A549 (cell line): ENCODE data around the gene COL24A1. TPM values are rescaled to one million over a fixed set of nuclear protein-coding genes. Genes with fewer than 3 reads are reported as not detected.

ENCODE experiments used
- ATAC-seq, 2 experiments: fragments of 200-7000 bp in 1 of 2; fragments of >200 bp in 1 of 2; cut with Nextera tagmentation in 1 of 2; cut with Tn5 transposase in 1 of 2; 3 replicates each; pipeline versions ENCODE4 v1.8.0 to v1.9.1; 2018 to 2020; ENCODE audit warnings: mild to moderate bottlenecking in 1 of 2, moderate library complexity in 1 of 2
- CTCF ChIA-PET: fragments of 300-600 bp; sonication (Branson Sonifier 250); formaldehyde crosslinking; extraction: SDS; loops from one replicate; lab custom pipeline; 2021; ENCODE audit warnings: antibody characterized with exemption, inconsistent platforms; lab: Yijun Ruan, JAX
- POLR2A ChIA-PET: fragments of 350-600 bp; formaldehyde crosslinking; extraction: SDS; loops from one replicate; lab custom pipeline; 2021; ENCODE audit warnings: antibody characterized with exemption, inconsistent platforms; lab: Yijun Ruan, JAX
- DNase-seq, 2 experiments: peaks; one replicate each; pipeline versions ENCODE4 v3.0.0 to v3.0.0-alpha.2; 2011 to 2016; ENCODE audit warnings: low read depth in 1 of 2, low spot score in 1 of 2
- FAIRE-seq: peaks from 2 replicates; lab custom pipeline; 2011; peaks lifted over from hg19 to GRCh38; lab: Jason Lieb, UNC
- H3K27ac ChIP-seq, 2 experiments: fragments of >200 bp; sonication (Bioruptor Twin); formaldehyde crosslinking; 3 replicates each; pipeline ENCODE4 v1.5.1; 2016 to 2017
- H3K4me1 ChIP-seq: fragments of >200 bp; sonication (Bioruptor Twin); formaldehyde crosslinking; 3 replicates; pipeline ENCODE4 v1.6.1; 2016
- H3K4me2 ChIP-seq: fragments of >200 bp; sonication (Bioruptor Twin); formaldehyde crosslinking; 3 replicates; pipeline ENCODE4 v1.6.1; 2016
- H3K4me3 ChIP-seq: fragments of >200 bp; sonication (Bioruptor Twin); formaldehyde crosslinking; 3 replicates; pipeline ENCODE4 v1.5.1; 2016
- H3K9me3 ChIP-seq: fragments of >200 bp; sonication (Bioruptor Twin); formaldehyde crosslinking; 3 replicates; pipeline ENCODE4 v1.6.1; 2016
- ATOH8 ChIP-seq: fragments of 250-450 bp; sonication (Bioruptor Pico); IDR thresholded peaks from 2 replicates; pipeline ENCODE4 v1.5.0; 2020; ENCODE audit warnings: low read depth, mild to moderate bottlenecking, moderate library complexity
- CHD4 ChIP-seq: fragments of 200-600 bp; sonication (generic); IDR thresholded peaks from 2 replicates; pipeline ENCODE4 v1.6.1; 2016; ENCODE audit warnings: antibody characterized with exemption, mild to moderate bottlenecking, borderline replicate concordance
- CTCF ChIP-seq: fragments of >200 bp; sonication (Bioruptor Twin); formaldehyde crosslinking; IDR thresholded peaks from 3 replicates; pipeline ENCODE4 v1.5.1; 2016
- E2F6 ChIP-seq: IDR thresholded peaks from 2 replicates; pipeline ENCODE4 v1.6.1; 2012; ENCODE audit warnings: low read depth, borderline replicate concordance
- ELK1 ChIP-seq: fragments of 150-350 bp; IDR thresholded peaks from 2 replicates; pipeline ENCODE4 v1.6.1; 2014; ENCODE audit warnings: low read depth, mild to moderate bottlenecking, low read length
- EP300 ChIP-seq, 2 experiments: fragments of >200 bp; sonication (Bioruptor Twin); formaldehyde crosslinking; IDR thresholded peaks; 2 replicates in 1 of 2; 3 replicates in 1 of 2; pipeline ENCODE4 v1.6.1; 2016 to 2017
- ESRRA ChIP-seq: fragments of 150-350 bp; IDR thresholded peaks from 2 replicates; pipeline ENCODE4 v1.6.1; 2014; ENCODE audit warnings: mild to moderate bottlenecking, low read length, borderline replicate concordance
- FOSB ChIP-seq: fragments of 250-450 bp; sonication (Bioruptor Pico); IDR thresholded peaks from 2 replicates; pipeline ENCODE4 v1.5.0; 2020; ENCODE audit warnings: mild to moderate bottlenecking, moderate library complexity
- FOXS1 ChIP-seq: fragments of 250-450 bp; sonication (Bioruptor Pico); IDR thresholded peaks from 2 replicates; pipeline ENCODE4 v1.5.0; 2020; ENCODE audit warnings: mild to moderate bottlenecking, moderate library complexity
- HDAC2 ChIP-seq: fragments of 200-600 bp; sonication (generic); IDR thresholded peaks from 2 replicates; pipeline ENCODE4 v1.6.1; 2016
- HES2 ChIP-seq: fragments of >200 bp; sonication (Bioruptor Twin); formaldehyde crosslinking; IDR thresholded peaks from 2 replicates; pipeline ENCODE4 v1.6.1; 2016
- HEYL ChIP-seq: fragments of 250-450 bp; sonication (Bioruptor Pico); IDR thresholded peaks from 2 replicates; pipeline ENCODE4 v1.8.0; 2021; ENCODE audit warnings: mild to moderate bottlenecking, moderate library complexity
- HOXB5 ChIP-seq: fragments of 250-450 bp; sonication (Bioruptor Pico); IDR thresholded peaks from 2 replicates; pipeline ENCODE4 v1.5.0; 2020; ENCODE audit warnings: mild to moderate bottlenecking, moderate library complexity
- JUNB ChIP-seq: fragments of >200 bp; sonication (Bioruptor Twin); formaldehyde crosslinking; IDR thresholded peaks from 2 replicates; pipeline ENCODE4 v1.6.1; 2016
- KDM1A ChIP-seq: fragments of 200-600 bp; sonication (generic); IDR thresholded peaks from 2 replicates; pipeline ENCODE4 v1.6.1; 2016; ENCODE audit warnings: low read depth, mild to moderate bottlenecking
- MAX ChIP-seq: IDR thresholded peaks from 2 replicates; pipeline ENCODE4 v1.6.1; 2012
- MYC ChIP-seq: IDR thresholded peaks from 2 replicates; pipeline ENCODE4 v1.6.1; 2012; ENCODE audit warnings: mild to moderate bottlenecking, inconsistent platforms, low read length, improper control_type of control experiment, borderline replicate concordance
- NR3C1 ChIP-seq: fragments of >200 bp; sonication (Bioruptor Twin); formaldehyde crosslinking; IDR thresholded peaks from 3 replicates; pipeline ENCODE4 v1.6.1; 2017
- RAD21 ChIP-seq, 2 experiments: fragments of >200 bp in 1 of 2; sonication (Bioruptor Twin) in 1 of 2; formaldehyde crosslinking in 1 of 2; IDR thresholded peaks in 1 of 2; conservative IDR thresholded peaks in 1 of 2; 2 replicates in 1 of 2; 3 replicates in 1 of 2; pipeline ENCODE4 v1.6.1; 2012 to 2018; ENCODE audit warnings: inconsistent platforms in 1 of 2
- RARB ChIP-seq: fragments of 250-450 bp; sonication (Bioruptor Pico); IDR thresholded peaks from 2 replicates; pipeline ENCODE4 v1.8.0; 2021; ENCODE audit warnings: mild to moderate bottlenecking, moderate library complexity
- RCOR1 ChIP-seq: fragments of 150-350 bp; IDR thresholded peaks from 2 replicates; pipeline ENCODE4 v1.6.1; 2014; ENCODE audit warnings: antibody characterized with exemption, low read length, low read depth
- RFX5 ChIP-seq: fragments of 450-650 bp; IDR thresholded peaks from 2 replicates; pipeline ENCODE4 v1.7.1; 2014; ENCODE audit warnings: antibody characterized with exemption, mild to moderate bottlenecking, moderate library complexity
- SREBF2 ChIP-seq: fragments of 450-650 bp; IDR thresholded peaks from 2 replicates; pipeline ENCODE4 v1.6.1; 2014; ENCODE audit warnings: mild to moderate bottlenecking, moderate library complexity
- USF2 ChIP-seq: fragments of 450-650 bp; IDR thresholded peaks from 2 replicates; pipeline ENCODE4 v1.6.1; 2014; ENCODE audit warnings: antibody characterized with exemption
- ZC3H11A ChIP-seq: fragments of 450-650 bp; IDR thresholded peaks from 2 replicates; pipeline ENCODE4 v1.6.1; 2014; ENCODE audit warnings: antibody characterized with exemption, mild to moderate bottlenecking
- ZNF302 ChIP-seq: fragments of 250-450 bp; sonication (Bioruptor Pico); IDR thresholded peaks from 2 replicates; pipeline ENCODE4 v1.9.0; 2021; ENCODE audit warnings: inconsistent platforms, mild to moderate bottlenecking, moderate library complexity
- WGBS: methylation state at CpG from one replicate; pipeline ENCODE4 v1.1.6; 2017; ENCODE audit errors: missing lambda C conversion rate; 5-methylcytosine and 5-hydroxymethylcytosine counted together
- polyA plus RNA-seq, 4 experiments: library from polyadenylated mRNA; depleted of rRNA in 3 of 4; stranded (reverse); fragments of >200 nt; fragmentation: RNase III in 1 of 4; extraction: RNeasy Plus Mini Kit Qiagen cat#74134 plus additional on column Dnase treatment in 1 of 4; gene quantifications; 2 replicates in 3 of 4; 3 replicates in 1 of 4; pipeline ENCODE4 v1.2.3, GENCODE V29; 2011 to 2017

Gene COL24A1
- polyA plus RNA-seq, 2 of the 4 experiments (the other 2 are of a cell fraction): 0.03 to 0.13 TPM

- no peak for ATAC-seq
- no peak for FAIRE-seq
- H3K4me1 ChIP-seq: no peaks in the 10 kb centered on the region
- TF ChIP-seq ELK1 (no peak), CHD4 (no peak), NR3C1 (no peak), RARB (CRISPR knock-in tag) (no peak), HES2 (no peak), ZNF302 (CRISPR knock-in tag) (no peak), KDM1A (no peak), JUNB (no peak), FOXS1 (CRISPR knock-in tag) (no peak)
- TF ChIP-seq, all 56 proteins: peak for 0
- no peak overlapping the region for H3K4me3 ChIP-seq
- H3K27ac ChIP-seq: no peak overlapping the region
- ChIA-PET POLR2A (no interaction called here), CTCF (no interaction called here)
- H3K4me2 ChIP-seq: no peak overlapping the region
- H3K9me3 ChIP-seq: no peaks in the 10 kb centered on the region
- no peak for DNase-seq
- WGBS: 4% methylated on average over 1 of the region's 1 CpG
Observed at GRCh38 chr1:86149591-86149990, 7.0 kb downstream of the COL24A1 start.

GRCh38 chr1:86147755-86148154, 8.8 kb downstream of the COL24A1 start:
- no peak for ATAC-seq
- 41% methylated on average over 2 of the region's 2 CpGs for WGBS
- FAIRE-seq: no peak
- H3K9me3 ChIP-seq: no peaks in the 10 kb centered on the region
- POLR2A ChIA-PET: no interaction called here
- no peaks in the 10 kb centered on the region for H3K4me1 ChIP-seq
- H3K4me2 ChIP-seq: no peak overlapping the region
- DNase-seq: no peak
- CTCF ChIA-PET: no interaction called here
- no peak overlapping the region for H3K4me3 ChIP-seq
- TF ChIP-seq MYC: no peak
- TF ChIP-seq ZNF302 (CRISPR knock-in tag): no peak
- no peak for TF ChIP-seq MAX
- TF ChIP-seq RAD21 (conservative IDR thresholded peaks at IDR 0.05 in 1 of 2, IDR thresholded peaks at IDR 0.05 in 1 of 2): no peak
- TF ChIP-seq HES2: no peak
- no peak for TF ChIP-seq HEYL (CRISPR knock-in tag)
- no peak for TF ChIP-seq ESRRA
- TF ChIP-seq FOSB (CRISPR knock-in tag): no peak
- TF ChIP-seq E2F6: no peak
- no peak for TF ChIP-seq RCOR1
- TF ChIP-seq USF2: no peak
- no peak for TF ChIP-seq EP300 (IDR thresholded peaks at IDR 0.05)
- TF ChIP-seq, all 56 proteins: peak for 0
- H3K27ac ChIP-seq: no peak overlapping the region

- Histone ChIP-seq H3K27ac (no peak overlapping the region), H3K4me3 (no peak overlapping the region), H3K4me1 (no peaks in the 10 kb centered on the region), H3K4me2 (no peak overlapping the region), H3K9me3 (no peaks in the 10 kb centered on the region)
- ATAC-seq (no peak), FAIRE-seq (no peak), DNase-seq (no peak)
- ChIA-PET CTCF (no interaction called here), POLR2A (no interaction called here)
- 43% methylated on average over 2 of the region's 2 CpGs for WGBS
- TF ChIP-seq RARB (CRISPR knock-in tag): no peak
- no peak for TF ChIP-seq RFX5
- no peak for TF ChIP-seq ELK1
- TF ChIP-seq ZC3H11A: no peak
- TF ChIP-seq CHD4: no peak
- TF ChIP-seq SREBF2: no peak
- no peak for TF ChIP-seq HDAC2
- TF ChIP-seq HOXB5 (CRISPR knock-in tag): no peak
- no peak for TF ChIP-seq MAX
- no peak for TF ChIP-seq ATOH8 (CRISPR knock-in tag)
- TF ChIP-seq FOSB (CRISPR knock-in tag): no peak
- TF ChIP-seq KDM1A: no peak
- TF ChIP-seq CTCF: no peak
Observed at GRCh38 chr1:86146566-86146965, 10.0 kb downstream of the COL24A1 start.
